GM19099 (cell line): Measurements from ENCODE around the gene GPX7.

Source experiments
- POLR2A ChIP-seq: IDR thresholded peaks from 3 replicates; pipeline ENCODE4 v1.6.1; 2011; ENCODE audit warnings: low read depth; ENCODE audit not compliant: insufficient read length; ENCODE audit errors: extremely low read depth

GPX7 gene

DNA sequence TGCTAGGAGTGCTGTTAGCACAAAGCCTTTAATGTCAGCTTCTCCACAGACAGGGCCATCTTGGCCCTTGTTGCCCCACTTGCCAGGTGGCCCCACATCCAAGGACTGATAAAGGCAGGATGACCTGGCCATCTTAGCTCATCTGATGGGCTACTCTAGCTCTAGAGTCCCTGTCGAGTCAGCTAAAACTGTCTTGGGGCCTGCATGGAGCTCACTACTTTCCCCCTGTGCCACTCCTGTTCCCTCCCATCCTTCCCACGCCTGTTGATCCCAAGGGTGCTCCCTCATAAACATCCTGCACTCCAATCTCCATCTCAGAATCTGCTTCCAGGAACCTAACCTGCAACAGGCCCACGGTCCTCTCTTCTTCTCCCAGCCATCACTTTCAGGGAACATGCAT, 652 bp upstream of the GPX7 start:
- TF ChIP-seq POLR2A = no peak

DNA sequence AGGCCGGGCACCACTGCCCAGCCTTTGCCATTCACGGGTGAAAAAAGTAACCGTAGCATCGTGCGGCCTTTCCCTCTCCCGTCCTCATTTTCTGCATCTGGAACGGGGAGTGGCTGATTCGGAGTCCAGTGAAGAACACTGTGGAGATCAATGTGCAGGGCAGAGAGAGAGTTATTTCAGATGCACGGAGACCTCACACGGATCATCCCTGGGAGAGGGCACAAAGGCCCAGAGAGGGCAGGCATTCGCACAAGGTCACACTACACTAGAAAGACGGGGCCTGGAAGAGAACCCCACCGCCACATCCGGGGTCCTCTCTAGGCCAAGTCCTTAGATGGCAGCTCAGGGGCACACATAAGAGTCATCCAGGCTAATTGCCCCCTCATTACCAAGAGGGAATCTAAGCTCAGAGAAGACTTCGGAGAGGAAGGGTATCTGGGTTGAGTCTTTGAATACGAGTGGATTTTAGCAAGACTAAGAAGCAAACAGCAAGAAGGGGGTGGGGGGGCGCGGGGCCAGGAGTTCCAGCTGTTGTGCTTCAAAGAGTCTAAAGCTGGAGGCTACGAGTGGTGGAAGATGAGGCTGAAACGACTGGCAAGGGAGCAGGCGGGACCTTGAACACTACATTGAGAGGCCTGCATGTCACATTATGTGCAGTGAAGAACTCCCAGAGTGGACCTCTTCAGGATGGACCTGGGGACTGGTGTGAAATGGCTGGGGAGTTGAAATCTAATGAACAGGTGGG, 857 bp downstream of the GPX7 start:
- TF ChIP-seq POLR2A = no peak

- no peak for TF ChIP-seq POLR2A
Observed at GRCh38 chr1:52603630-52604029, 1.5 kb downstream of the GPX7 start.

GRCh38 chr1:52604063-52604770, 2.0 kb downstream of the GPX7 start:
- no peak for TF ChIP-seq POLR2A

DNA sequence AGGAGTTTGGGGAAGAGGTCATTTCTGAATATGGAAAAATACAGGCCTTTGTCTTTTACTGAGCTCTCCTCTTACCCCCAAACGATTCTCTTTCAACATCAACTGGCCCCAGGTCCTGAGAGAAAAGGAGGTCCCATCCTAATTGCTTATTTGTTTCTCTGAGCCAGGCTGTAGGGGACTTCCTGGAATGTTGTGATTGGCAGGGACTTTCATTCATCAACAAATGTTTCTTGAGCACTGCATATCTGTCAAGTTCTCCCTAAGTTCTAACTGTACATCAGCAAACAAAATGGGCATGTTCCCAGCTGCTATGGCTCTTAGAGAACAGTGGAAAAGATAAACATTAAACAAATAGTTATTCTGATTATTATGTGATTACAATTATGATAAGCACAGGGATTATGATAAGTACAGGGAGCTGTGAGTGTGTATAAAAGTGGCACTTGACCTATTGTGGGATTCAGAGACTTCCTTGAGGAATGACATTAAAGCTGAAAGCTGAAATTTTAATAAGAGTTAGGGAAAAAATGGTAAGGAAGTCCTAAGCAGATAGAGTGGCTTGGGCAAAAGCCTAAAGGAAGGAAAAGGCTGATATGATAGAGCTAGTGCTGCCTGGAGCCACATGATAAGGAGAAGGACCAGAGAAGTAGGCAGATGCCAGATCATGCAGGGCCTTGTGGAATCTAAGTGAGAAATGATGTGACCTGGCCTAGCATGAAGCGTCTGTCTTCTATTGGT, 11.6 kb downstream of the GPX7 start:
- no peak for TF ChIP-seq POLR2A

DNA sequence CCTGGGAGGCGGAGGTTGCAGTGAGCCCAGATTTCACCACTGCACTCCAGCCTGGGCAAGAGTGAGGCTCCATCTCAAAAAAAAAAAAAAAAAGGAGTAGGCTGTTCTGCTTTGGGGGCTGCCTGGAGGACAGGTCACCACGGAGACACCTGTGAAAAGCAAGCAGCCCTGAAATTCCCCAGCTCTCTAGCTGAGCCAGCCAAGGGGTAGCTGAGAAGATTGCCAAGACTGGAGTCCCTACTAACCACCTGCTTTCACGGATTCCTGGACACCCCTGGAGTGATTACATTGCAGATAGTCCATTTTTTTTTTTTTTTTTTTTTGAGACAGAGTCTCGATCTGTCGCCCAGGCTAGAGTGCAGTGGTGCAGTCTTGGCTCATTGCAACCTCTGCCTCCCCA, 12.5 kb downstream of the GPX7 start:
- no peak for TF ChIP-seq POLR2A

DNA sequence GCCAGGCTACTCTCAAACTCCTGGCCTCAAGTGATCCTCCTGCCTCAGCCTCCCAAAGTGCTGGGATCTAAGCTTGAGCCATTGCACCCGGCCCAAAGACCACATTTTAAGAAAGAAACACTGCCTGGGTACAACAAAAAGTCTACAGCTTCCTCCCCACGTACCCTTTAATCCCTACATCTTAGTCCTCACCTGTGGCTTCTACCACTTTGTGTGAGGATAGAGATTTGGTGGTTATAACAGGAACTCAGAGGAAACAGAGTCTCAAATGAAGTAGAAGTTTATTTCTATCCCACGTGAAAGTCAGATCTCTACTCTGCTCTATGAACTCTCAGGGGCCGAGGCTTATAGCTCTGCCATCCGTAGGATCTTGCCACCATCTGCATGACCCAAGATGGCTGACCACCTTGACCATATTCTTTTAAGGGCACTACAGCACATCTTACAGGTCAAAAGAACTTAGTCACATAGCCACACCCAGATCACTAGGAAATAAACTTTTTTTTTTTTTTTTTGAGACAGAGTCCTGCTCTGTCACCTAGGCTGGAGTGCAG, 13.4 kb downstream of the GPX7 start:
- no peak for TF ChIP-seq POLR2A

DNA sequence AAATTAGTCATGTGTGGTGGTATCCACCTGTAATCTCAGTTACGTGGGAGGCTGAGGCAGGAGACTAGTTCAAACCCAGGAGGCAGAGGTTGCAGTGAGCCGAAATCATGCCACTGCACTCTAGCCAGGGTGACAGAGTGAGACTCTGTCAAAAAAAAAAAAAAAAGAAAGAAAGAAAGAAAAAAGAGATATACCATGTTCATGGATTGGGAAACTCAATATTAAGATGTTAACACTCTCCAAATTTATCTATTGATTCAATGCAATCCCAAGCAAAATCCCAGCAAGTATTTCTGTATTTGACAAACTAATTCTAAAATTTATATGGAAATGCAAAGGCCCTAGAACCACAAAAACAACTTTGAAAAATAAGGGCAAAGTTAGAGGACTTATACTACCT, 19.8 kb downstream of the GPX7 start:
- no peak for TF ChIP-seq POLR2A

DNA sequence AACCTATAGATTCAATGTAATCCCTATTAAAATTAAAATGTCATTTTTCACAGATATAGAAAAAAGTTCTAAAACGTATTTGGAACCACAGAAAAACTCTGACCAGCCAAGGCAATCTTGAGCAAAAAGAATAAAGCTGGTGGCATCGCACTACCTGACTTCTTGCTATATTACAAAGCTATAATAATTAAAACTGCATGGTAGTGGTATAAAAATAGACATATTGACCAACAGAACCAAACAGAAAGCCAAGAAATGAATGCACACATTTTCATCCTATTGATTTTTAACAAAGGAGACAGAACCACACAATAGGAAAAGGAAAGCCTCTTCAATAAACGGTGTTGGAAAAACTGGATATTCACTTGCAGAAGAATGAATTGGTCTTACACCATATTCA, 21.6 kb downstream of the GPX7 start:
- TF ChIP-seq POLR2A = no peak

GRCh38 chr1:52627028-52627427, 24.9 kb downstream of the GPX7 start:
- TF ChIP-seq POLR2A = no peak

DNA sequence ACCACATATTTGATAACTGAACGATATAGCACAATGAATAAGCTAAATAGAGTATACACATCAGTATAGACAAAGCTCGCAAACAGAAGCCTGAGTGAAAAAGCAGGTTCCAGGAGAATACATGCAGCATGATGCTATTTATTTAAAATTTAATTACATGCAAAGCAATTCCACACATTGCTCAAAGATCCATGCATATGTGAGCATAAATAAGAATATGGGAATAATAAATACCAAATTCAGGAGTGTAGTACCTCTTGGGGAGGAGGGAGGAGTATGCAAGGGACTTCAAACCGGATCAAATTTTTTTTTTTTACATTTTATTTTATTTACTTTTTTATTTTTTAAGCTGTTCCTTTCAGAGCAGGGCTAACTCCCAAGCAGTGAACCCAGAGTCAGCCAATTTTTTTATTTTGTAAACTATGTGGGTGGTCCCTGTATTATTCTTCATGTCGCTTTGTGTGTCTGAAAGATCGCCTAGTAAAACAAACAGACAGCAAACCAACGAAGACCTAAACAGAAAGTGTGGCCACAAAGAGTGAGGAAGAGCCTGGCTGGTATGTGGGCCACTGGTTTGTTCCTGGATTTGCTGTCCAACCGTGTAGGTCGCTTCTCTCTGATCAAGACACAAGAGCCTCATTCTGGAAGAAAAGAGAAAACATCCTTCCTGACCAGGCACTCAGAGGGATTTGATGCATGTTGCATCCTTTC, 26.6 kb downstream of the GPX7 start:
- no peak for TF ChIP-seq POLR2A

DNA sequence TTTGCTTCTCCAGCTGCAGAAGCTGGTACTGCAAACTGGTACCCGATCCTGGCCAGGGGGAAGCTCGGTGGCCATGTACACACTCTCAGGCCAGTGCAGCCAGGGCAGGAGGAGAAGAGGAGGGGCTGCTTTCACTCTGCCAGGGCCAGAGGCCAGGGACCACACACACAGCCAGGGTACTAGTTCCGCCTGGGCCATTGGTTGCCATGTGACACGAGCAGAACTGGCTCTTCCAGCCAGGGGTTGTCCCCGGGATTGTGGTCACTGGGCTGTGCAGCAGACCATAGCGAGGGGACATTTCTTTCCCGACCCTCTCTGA, 27.1 kb downstream of the GPX7 start:
- TF ChIP-seq POLR2A = no peak

- no peak for TF ChIP-seq POLR2A
Observed at GRCh38 chr1:52629667-52630066, 27.5 kb downstream of the GPX7 start.

DNA sequence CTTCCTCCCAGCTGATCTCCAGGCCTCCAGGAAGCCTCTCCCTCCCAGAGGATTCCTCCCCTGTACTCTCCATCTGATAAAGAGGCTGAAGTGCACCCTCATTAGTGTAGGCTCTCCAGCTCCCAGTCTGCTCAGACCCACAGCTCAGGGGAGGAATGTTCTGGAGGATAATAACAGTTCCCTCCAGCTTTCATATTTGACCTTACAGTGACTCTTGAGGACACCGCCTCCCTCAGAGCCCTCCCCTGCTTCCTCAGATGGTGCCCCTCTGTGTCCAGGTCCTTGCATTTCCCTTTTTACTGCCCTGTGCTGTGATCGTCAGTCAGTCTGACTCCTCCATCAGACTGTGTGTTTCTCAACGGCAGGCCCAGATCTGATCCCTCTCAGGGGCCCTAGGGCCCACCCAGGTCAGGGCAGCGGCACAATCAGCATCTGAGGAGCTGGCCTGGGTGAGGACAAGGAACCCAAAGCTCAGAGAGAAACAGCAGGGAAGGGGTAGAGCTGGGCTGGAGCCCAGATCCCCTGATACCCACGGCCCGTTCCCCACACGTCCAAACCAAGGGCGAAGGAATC, 29.7 kb downstream of the GPX7 start:
- no peak for TF ChIP-seq POLR2A

GRCh38 chr1:52632732-52633290, 30.6 kb downstream of the GPX7 start, which contains the start of gene SHISAL2A:
SHISAL2A (plus strand) TSS chr1:52633168; CDS start chr1:52633494, 326 bp downstream.
- TF ChIP-seq POLR2A = no peak

DNA sequence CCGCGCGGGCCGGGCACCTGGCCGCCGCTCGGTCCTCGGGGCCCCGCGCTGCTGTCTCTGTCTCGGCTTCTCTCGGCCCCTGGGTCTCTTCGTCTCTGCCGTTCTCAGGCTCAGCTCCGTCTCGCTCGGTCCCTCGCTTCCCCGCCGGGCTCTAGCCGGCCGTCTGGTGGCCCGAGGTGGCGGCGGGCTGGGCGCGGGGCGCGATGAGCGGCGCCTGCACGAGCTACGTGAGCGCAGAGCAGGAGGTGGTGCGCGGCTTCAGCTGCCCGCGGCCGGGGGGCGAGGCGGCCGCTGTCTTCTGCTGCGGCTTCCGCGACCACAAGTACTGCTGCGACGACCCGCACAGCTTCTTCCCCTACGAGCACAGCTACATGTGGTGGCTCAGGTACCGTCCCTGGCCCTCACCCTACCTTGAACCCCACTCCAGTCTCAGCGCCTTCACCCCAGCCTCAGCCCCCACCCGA, 31.2 kb downstream of the GPX7 start:
- no peak for TF ChIP-seq POLR2A
